HG02571 (cell line): ENCODE measurements around the gene TRIO.
"Not testable (repeated sequence)": the region's sequence is repeated elsewhere in the genome, so short reads cannot be mapped to it uniquely, and the experiment has no call there.

Source experiments
- ATAC-seq: cut with Tn5 transposase; IDR thresholded peaks from one replicate; pipeline ENCODE4 v1.9.1; 2021; ENCODE audit warnings: mild to moderate bottlenecking, moderate library complexity; ENCODE audit not compliant: unreplicated experiment

Gene TRIO

DNA sequence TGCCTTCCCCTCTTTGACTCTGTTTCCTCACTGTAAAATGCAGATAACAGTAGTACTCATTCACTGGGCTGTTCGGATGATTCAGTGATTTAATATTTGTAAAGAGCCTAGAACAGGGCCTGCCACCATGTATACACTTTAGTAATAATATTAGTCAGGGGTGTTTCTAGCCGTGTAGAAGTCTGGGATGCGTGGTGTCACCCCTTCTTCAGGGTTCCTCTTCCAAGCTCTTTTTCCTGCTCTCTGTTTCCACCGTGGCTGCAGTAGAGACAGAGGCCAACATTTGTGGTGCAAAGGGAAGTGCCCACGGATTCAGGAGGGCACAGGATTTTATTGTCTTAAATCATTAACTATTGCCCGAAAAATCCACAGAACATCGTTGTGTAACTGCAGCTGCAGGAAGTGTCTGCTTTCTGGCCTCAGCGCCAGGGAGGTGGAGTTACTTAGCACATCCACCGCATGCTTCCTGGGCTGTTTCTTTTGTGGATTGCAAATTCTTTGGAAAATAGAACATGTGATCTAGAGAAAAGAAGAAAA, 61.7 kb downstream of the TRIO start:
- no peak for ATAC-seq

DNA sequence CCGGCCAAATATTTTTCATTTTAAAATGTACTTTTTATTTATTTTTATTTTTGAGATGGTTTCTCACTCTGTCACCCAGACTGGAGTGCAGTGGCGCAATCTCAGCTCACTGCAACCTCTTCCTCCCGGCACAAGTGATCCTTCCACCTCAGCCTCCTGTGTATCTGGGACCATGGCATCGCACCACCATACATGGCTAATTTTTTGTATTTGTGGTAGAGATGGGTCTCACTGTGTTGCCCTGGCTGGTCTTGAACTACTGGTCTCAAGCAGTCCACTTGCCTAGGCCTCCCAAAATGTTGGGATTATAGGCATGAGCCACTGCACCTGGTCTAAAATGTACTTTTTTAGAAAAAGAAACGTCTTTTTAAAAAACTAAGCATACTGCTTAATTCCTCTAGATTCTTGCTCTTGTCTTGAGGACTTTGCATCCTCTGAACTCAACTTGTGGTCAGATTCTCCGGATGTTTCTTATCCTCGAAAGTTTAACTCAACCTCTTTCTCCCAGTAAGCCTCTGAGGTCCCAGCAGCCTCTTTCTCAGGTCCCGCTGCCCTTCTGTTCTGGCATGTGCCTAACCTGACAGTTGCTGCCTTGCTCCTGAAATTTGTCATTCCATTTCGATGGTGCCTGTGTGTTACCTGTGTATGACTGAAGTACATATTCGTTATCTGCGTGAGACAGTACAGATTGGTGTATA, 63.0 kb downstream of the TRIO start:
- ATAC-seq = no peak

DNA sequence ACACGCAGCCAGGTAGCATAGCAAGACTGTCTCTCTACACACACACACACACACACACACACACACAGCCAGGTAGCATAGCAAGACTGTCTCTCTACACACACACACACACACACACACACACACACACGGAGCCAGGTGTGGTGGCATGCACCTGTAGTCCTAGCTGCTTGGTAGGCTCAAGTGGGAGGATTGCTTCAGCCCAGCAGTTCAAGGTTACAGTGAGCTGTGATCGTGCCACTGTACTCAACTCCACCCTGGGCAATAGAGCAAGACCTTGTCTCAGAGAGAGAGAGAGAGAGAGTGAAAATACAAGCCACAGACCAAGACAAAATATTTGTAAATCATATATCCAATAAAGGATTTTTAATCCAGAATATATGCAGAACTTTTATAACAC, 64.3 kb downstream of the TRIO start:
- ATAC-seq = not testable (repeated sequence)

DNA sequence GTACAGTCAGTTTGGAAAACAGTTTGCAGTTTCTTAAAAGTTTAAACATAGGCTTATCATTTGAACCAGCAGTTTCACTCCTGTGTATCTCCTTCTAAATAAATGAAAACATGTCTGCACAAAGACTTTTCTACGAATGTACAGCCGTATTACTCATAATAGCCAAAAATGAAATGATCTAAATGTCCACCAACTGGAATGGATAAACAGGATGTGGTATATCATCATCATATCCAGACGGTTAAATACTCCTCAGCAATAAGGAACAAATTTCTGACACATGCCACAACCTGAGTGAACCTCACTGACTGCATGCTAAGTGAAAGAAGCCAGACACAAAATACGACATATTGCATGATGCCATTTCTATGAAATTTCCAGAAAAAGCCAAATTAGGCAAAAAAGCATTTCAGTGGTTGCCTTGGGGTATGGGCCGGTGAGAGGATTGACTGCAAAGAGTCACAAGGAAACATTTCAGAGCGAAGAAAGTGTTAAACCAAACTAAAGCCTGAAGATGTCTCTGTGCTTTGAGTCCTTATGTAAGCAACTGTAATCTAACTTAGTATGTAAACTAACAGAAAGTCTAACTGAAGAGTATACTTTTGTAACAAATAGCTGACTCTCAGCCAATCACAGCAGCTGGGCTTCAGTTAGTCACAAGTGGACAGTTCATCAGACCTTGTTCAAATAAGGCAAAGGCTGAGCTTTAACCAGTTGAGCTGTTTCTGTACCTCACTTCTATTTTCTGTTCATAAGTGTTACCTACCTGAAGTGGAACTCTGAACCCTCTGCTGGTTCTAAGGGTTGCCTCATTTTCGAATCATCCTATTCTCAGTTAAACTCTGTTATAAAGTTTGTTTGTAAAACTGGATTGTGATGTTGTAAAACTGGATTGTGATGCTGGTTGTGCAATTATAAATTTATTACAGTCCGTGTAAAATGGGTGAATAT, 65.2 kb downstream of the TRIO start:
- ATAC-seq = peak; percentile 66

DNA sequence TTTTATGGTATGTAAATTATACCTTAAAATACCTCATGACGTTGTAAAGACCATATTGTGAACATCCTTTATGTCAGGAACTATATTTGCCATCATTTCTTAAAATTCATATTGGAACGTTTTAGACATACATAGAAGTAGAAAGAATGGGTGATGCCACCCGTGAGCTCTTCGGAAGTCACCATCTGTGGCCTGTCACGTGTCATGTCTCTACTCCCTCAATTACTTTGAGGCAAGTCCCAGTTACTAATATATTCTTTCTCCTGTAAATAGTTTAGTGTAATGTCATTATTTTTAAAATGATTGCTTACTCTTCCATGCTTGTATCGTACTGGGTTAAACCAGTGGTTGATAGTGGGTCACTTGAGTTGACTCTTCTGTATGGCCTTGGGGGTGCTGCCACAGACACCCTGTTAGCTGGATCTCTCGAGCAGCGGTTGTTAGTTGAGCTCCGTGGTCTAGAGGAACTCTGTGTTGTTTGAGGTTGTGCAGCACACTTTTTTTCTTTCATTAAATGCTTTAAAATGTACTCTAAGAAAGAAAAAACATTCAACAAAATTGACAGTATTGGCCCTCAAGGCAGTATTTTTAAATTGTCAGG, 66.2 kb downstream of the TRIO start:
- no peak for ATAC-seq

DNA sequence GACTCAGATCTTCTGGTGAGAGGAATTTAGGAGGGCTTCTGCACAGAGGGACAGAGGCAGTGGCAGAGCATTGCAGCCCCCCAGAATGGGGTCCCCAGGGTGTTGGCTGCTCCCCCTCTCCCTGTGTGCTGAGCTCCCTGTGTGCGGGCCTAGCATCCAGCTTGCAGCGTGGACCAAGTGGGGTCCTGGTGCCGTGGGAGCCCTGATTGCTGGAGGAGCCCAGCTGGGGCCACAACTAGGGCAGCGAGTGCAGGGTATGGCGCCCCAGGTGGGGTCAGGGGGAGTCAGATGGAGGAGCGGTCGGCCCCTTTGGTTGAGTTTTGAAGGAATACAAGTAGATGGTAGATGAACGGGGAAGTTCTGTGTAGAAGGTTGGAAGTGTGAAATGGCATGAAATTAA, 66.7 kb downstream of the TRIO start:
- ATAC-seq = no peak

DNA sequence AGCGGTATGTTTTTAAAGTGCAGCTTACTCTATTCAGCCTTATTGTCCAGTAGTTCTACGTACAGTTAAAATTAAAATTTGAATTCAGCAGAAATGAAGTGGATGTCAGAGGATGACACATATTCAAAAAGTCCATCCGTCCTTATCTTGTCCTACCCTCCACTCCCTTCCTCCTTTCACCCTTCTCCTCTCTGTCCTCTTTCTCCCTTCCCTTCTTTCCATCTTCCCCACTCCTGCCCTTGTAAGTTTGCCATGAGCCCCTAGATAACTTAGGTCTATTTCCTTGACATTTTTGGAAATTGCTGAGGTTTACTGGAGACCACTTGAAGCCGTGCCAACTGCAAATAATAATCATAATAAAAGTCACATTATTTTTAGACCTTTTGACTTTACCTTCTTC, 67.6 kb downstream of the TRIO start:
- ATAC-seq = no peak

DNA sequence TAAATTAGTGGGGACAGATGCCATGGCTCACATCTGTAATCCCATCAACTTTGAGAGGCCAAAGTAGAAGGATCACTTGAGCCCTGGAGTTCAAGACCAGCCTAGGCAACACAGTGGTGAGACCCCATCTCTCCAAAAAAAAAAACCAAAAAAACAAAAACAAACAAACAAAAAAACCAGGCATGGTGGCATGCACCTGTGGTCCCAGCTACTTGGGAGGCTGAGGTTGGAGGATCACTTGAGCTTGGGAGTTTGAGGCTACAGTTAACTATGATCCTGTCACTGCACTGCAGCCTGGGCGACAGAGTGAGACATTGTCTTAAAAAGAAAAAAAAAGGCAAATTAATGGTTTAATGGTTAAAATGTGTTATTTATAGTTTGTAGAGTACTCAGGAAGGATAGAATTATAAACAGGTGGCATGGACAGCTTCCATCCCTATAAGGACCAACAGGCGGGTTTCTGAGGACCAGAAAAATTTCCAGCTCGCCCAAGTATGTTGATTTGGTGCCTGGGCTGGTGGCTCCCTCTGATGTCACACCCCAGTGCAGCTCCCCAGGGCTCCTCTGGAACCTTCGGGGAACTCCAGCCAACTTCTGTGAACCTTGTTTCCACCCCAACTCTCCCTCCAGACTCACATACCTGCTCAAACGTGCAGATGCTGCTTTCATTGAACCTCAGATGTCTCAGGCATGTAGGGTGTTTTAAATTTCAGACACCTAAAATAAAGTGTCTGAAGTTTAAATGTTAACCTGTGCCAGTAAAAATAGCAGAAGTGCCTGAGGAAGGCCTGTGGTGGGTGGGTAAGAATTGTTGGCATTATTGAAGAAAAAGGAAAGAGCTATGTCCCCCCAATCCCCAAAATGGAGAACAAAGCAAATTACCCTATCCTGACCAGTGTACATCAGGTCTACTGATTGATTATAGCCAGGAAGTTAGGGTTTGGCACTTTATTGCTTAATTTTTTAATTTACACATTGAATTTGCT, 69.0 kb downstream of the TRIO start:
- ATAC-seq = peak; percentile 35

DNA sequence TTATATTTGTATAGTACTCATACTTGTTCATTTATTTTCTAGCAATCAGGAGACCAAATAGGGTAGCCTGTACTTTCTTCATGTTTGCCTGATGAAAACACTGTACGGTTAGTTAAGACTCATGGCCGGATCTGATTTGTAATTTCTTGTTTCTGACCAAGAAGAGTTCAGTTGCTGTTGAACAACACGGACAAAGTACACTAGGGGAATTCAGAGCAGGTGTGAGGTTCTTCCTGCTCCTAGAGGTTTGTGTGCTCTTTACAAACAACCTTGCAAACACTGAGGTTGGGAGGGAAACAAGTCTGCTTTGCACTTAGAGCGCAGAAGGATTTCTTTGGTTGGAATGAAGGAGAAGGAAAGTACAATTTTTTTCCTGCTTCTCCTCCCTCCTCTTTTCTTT, 69.7 kb downstream of the TRIO start:
- ATAC-seq = peak; percentile 26

DNA sequence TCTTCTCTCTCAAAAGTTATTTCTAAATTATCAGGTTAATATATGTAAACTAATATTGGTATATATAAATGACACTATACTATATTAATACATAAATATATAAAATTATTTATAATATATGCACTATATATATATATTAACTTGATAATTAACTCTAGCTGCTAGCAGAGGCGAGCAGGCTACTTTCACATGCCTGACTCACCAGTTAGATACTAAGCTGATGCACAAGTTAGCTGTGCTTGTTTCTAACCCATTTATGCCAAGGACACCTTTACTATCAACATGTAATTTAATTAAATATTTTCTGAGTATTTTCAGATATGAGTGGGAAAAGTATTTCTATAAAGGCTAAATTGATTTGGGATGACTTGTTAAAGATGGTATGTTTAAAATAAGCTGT, 70.1 kb downstream of the TRIO start:
- no peak for ATAC-seq

DNA sequence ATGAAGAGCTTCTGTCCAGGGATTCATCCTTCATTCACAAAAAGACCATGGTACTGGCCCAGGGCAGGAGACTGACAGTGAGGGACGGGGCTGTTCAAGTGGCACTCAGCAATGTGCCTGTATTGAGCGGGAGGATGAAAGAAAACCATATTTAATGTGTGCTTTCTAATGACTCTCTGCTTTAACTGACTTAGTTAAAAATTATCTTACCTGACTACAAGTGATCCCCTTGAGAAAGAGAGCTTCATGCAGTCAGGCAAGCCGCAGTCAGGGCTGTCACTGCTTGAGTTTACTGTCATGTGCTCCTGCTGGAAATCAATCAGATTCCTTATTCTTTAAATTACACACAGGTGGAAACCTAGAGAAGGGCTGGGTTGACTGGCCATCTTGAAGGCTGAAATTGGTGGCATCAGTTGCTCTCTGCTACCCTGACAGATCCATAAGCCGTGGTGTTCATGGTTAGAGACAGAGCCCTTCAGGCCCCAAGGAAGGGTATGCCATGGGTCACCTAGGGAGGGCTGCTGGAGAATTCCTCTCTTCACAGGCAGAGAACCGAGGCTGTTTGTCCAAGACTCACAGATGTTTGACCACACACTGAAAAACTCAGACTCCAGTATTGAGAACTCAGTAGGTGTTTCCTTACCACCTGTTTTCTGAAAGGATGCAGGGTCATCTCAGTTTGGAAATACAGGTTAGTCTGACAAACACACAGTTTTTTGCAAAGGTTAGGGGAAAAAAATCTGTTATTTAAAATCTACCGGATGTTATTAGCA, 70.9 kb downstream of the TRIO start:
- ATAC-seq = no peak

DNA sequence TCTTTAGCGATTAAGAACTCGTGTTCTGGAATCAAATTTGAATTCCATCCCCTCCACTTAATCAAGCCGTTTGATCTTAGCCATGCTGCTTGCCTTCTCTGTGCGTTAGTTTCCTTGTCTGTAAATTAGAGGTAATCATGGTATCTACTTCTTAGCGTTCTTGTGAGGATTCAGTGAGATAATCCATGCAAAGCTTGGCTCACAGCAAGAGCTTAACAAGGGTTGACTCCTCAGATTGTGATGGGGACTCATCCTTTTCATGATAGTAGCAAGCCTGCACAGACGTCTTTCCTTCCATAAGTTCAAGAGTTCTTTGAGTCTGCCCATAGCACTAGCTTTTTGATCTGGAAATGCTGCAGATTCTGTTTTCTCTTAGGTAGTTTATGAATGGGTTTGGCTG, 72.8 kb downstream of the TRIO start:
- no peak for ATAC-seq

DNA sequence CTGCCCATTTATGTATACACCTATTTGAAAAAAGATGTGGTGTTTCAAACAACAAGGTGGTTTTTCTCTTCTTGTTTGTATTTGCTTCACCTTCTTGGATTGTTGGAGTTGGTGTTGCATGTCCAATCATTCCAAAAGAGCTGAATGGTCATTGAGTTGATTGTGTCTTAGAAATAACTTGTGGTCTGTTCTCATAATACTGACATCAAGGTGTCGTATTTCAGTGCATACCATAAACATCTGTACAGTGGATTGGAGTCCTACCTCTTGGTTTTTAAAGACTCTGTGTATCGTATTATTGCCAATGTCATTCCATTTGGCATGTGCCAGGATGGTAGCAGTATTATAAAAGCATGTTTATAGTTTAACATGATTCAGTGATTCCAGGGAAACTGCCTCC, 73.2 kb downstream of the TRIO start:
- ATAC-seq = no peak

DNA sequence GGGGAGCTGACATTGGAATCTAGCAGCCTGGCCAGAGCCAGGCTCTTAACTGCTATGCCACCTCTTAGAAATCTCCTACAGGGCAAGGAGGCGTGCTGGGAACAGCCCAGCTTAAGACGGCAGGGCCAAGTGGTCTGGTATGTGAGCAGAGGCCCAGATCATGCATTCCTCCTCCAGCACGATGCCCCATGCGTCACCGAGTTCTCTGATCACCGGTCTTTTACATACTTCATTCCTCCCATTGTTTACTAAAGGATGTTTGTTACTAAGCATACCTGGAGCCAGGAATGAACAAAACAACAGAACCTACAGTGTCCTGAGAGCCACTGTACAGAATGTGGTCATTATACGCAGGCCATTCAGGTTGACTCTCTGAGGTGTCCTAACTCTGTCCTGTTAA, 73.8 kb downstream of the TRIO start:
- no peak for ATAC-seq

DNA sequence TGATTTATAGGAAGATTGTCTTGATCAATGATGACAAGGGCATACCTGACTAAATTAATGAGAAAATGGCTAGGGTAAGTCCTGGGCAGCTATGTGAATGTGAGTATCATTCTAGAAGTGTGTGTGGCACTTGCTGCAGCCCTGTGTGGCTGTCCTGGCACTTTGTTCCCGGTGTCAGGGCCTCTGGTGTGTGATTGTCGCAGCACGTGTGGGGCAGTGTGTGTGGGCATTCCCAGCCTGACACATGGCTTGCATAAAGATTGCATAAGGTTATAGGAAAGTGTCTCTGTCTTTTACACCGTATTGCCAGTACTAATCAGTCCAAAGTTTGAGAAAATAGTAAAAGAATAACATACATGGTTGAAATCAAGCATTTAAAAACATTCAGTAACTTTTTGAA, 74.4 kb downstream of the TRIO start:
- ATAC-seq = no peak

DNA sequence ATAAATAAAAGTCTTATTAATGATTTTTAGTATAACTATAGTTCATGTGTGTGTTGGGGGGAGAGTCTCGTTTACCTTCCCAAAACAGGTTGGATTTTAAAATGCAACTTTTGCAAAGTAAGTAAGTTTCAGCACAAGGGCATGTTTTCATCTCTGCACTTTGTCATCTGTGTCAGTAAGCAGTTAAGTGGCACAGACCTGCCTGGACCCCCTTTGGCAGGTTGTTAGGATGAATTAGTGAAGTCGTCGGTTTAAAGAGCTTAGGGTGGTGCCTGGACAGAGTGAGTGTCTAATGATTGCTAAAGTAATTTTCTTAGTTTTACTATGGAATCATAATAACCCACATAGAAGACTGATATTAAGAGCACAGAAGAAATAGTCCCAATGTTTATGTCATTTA, 74.9 kb downstream of the TRIO start:
- no peak for ATAC-seq

DNA sequence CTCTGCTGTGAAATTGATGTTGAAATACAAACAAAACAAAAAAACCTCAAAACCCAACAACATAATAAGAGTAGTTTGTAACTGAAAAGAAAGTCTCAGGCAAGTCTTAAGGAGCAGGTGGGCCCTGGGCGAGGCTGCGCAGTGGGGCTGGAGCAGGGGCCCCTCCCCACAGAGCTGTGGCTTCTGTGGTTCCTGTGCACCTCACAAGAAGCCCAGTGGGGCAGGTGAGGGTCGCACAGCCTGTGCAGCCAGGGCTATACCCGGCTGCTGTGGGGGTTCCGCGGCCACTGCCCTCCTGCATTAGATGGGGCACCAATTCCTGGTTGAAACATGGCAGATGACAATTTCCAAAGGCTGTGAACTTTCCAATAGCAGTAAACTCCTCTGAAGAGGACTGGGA, 75.3 kb downstream of the TRIO start:
- no peak for ATAC-seq

DNA sequence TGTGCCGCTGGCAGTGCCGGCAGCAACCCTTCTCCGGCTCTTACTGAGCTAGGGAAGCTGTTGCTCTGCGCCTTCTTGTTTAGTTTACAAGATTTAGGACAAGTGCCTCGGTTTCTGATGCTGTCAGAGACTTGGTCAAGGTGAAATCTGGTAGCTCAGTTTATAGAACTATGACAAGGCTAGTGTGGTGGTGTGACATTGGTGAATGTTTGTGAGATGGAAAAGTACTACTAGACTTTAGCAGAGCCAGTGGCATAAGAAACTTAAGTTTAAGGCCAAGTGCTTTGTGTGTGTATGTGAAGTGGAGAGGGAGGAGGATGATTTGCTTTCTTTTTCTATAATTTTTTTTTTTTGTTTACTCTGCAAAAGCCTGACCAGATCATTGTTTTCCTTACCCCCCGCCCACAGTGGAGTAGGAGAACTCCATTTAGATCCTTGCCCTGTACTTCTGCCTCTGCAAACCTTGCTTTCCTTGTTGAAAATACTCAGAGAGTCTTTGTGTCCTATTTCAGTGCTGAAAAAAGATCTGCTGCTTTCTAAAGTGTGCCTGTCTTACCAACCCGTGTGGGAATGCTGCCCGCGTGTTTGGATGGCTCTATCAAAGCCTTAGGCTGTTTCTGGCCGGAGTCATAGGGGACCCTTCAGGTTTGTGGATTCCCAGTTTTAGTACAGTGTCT, 75.9 kb downstream of the TRIO start:
- ATAC-seq = no peak
